Measurements from ENCODE around the gene WLS.

The WLS gene

DNA sequence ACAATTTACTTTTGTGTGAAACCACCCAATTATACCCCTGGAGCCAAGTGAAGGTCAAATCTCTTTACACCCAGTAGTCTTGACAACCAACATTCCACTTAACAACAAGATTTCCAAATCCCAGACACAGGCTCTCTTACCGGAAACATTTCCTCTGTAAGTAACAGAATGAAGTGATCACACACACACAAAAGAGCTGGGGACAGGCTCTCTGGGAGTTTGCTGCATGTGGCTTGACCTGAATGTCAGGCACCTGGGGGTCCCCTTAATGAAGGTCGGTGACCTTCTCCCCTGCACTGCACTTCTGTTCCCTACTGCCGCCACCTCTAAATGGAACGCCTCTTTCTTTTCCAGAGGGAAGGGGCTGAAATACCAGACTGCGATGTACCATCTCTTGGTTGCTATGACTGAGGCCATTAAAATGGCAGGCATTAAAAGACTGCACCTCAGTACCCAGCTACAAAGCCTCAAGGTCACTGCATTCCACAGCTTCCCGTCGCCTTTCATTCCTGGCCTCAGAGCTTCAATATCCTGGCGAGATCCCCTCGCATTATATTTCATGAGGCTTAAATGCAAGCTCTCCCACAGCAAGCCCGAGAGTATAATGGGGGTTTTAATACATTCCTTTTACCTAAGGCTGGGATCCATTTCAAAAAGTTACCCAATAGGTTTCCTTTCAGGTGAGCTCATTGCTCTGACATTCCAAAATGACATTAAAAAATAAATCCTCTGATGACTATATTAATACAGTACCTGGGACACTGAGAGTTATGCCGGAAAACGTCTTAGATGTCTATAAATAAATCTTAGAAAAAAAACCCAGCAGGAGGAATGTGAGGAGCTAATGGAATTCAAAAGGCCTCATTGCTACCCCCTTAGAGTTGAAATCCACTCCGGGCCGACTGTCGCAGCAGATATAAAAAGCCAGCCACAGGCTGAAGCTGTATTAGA lies 91.0 kb downstream of the WLS start:
- DNase-seq (ENCODE audit: low read depth in 2 of 2, low spot score in 1 of 2) = no peak

DNA sequence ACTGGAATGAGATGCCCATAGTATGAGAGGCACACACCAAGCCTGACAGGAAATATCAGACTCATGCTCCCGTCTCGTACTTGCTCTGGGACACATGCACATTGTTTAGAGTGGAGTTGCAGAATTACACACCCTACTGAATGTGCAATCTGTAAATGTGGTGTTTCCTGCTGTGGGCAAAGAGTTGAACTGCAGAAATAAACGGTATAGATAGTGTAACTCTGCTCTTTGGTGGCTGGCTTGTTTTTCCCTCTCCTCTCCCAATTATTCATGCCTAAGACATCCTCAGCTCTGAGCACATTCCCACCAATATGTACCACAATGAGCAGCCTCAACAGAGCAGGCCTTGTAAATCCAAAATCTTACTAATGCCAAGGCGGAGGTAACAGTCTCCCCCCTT lies 91.8 kb downstream of the WLS start:
- DNase-seq (ENCODE audit: low read depth in 2 of 2, low spot score in 1 of 2) = no peak

DNA sequence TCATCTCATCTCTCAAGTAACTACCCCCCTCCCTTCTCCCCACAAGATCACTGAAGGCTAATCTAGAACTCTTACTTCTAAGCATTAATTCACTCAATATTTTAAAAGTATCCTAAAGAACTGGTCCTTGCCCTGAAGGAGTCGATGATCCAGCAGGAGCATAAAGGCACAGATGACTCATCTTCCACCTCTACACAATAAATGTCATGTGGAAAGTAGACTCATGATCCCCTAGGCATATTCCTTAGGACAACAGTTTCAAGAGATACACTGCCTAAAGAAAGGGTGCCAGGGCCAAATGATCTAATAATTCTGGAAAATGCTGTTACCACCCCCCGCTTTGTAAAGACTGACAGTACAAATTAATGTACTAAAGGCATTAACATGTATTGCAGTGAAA lies 96.1 kb downstream of the WLS start:
- DNase-seq (ENCODE audit: low read depth in 2 of 2, low spot score in 1 of 2) = no peak

DNA sequence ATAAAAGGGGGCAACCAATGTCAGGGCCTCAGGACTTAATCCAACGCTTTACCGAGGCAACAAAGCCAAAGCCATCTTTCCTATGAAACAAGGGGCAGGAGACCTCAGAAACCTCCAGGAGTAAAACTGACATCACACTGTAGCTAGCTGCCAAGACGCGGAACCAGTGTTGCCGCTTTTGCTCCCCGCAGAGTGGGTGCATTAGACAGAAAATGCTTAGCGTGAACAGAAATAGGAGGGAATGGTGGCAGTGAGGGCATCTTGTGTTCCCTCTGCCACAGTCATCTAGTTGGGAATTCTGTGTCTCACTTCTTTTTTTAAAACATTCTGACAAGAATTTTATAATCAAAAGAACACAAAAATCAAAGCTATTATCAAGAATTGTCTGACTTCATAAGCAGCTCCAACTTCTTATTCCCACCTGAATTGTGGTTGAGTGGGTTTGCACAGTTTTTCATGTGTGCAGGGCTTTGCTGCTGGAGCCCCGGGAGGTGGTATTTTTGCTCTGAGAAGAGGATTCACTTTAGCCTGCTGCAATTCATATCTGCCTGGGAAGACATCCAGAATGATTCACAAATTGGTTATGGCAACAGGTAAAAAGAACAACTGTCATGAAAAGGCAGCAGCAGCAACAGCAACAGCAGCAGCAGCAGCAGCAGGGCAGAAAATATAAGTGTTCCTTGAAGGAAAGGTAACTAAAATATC lies 99.7 kb downstream of the WLS start:
- no peak for DNase-seq (ENCODE audit: low read depth in 2 of 2, low spot score in 1 of 2)

GRCh38 chr1:68131261-68131660 lies 101.1 kb downstream of the WLS start:
- DNase-seq (ENCODE audit: low read depth in 2 of 2, low spot score in 1 of 2) = no peak

GRCh38 chr1:68129536-68130250 lies 102.6 kb downstream of the WLS start:
- DNase-seq (ENCODE audit: low read depth in 2 of 2, low spot score in 1 of 2) = no peak

GRCh38 chr1:68128820-68129219 lies 103.5 kb downstream of the WLS start:
- no peak for DNase-seq (ENCODE audit: low read depth in 2 of 2, low spot score in 1 of 2)

DNA sequence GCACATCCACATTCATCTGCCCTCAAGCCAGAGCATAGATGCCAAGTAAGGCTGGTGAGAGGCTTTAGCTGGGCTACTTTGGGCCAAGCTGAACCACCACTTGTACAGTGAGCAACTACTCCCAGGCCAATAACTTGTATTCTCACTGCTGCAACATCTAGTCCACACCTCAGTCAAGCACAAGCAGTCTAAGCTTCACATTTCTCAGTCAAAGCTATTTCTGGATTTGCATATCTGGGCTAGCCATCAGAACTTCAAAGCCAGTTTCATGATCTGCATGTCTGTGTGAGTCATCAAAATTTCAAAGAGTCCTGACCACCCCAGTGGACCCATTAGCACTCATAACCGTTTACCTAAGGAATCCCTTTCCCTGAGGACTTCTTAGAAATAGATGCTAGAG lies 104.2 kb downstream of the WLS start:
- no peak for DNase-seq (ENCODE audit: low read depth in 2 of 2, low spot score in 1 of 2)

DNA sequence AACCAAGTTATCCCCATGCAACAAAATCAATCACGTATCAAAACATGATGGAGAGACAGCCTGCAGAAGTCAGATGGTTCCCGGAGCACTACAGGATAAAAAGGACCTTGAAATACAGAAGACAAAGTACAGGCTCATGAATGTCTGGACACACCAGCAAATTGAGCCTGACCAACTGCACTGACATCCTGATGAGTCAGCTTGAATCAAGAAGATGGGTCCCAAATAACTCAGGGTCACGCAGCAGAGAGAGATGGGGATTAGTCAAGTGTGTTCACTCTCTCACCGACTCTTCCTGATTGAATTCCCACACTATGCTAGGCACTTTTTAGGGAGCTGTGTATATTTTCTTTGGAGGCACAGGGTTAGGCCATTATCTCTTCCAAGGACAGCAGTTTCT lies 110.8 kb downstream of the WLS start:
- DNase-seq (ENCODE audit: low read depth in 2 of 2, low spot score in 1 of 2) = no peak

DNA sequence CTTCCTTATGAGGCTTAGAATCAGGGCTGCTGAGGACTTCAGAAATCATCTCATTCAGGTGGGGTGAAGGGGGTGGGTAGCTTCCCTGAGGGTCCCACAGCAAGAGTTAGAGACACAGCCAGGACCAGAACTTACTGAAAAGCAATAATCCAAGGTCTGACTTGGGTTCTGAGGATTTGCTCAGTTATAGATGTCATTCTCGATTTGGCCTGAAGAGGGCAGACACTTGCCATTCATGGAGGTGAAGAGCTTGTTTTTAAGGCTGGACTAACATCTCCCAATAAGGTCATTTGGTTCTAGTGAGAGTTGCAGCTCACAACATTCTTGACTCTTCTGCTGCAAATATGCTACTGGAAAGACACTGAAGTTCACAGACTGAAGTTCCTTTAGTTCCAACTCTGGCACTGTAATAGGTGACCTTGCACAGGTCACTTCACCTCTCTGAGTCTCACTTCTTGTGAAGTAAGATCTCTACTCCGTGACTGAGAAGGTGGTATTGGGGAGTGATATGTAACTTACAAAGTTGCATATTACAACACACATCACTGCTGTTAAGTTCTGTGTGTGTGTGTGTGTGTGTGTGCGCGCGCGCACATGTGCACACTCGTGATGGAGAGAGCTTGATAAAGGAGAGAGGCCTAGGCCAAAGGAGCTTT lies 112.1 kb downstream of the WLS start:
- no peak for DNase-seq (ENCODE audit: low read depth in 2 of 2, low spot score in 1 of 2)

DNA sequence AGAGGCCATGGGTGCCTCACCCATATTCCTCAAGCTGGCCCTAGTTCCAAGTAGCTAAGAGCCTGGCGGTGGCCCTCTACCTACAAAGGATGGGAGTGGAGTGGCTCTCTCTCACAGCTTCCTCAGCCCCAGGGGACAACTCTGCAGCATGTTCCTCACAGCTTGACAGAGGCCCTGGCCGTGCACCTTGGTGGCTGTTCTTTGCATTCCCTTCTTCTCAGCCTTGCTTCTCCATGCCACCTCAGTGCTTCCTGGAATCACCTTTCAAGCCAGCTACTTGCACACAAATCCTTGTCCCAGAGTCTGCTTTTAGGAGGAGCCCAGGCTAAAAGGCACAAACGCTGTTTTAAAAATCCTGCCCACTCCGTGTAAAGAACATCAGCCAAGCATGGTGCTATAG lies 112.9 kb downstream of the WLS start:
- no peak for DNase-seq (ENCODE audit: low read depth in 2 of 2, low spot score in 1 of 2)

GRCh38 chr1:68117416-68117815 lies 114.9 kb downstream of the WLS start:
- DNase-seq (ENCODE audit: low read depth in 2 of 2, low spot score in 1 of 2) = no peak

GRCh38 chr1:68116643-68117235 lies 115.6 kb downstream of the WLS start:
- DNase-seq (ENCODE audit: low read depth in 2 of 2, low spot score in 1 of 2) = peak in 1 of 2 donors; percentile 6

DNA sequence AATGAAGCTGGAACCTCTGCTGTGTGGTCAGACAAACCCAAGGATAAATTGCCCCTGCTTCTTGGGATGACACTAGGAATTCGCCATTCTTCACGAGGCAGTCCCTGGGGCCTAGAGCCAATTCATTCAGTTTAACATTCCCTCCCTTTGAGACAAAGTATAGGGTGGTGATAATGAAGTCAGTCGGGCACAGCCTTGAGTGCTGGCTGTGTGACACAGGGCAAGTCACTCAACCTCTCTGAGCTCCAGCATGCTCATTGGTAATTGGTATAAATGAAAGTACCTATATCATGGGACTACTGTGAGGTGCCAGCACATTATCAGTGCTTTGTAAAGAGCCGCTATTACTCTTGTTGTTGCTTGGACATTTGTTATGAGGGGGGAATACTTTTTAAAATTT lies 117.0 kb downstream of the WLS start:
- no peak for DNase-seq (ENCODE audit: low read depth in 2 of 2, low spot score in 1 of 2)

GRCh38 chr1:68113966-68114365 lies 118.4 kb downstream of the WLS start:
- no peak for DNase-seq (ENCODE audit: low read depth in 2 of 2, low spot score in 1 of 2)

GRCh38 chr1:68112835-68113243 lies 119.5 kb downstream of the WLS start:
- DNase-seq (ENCODE audit: low read depth in 2 of 2, low spot score in 1 of 2) = no peak

- DNase-seq (ENCODE audit: low read depth in 2 of 2, low spot score in 1 of 2) = no peak
Observed at GRCh38 chr1:68111519-68112436, 120.5 kb downstream of the WLS start.

GRCh38 chr1:68107771-68108170 lies 124.6 kb downstream of the WLS start:
- DNase-seq (ENCODE audit: low read depth in 2 of 2, low spot score in 1 of 2) = no peak

GRCh38 chr1:68103884-68104554 lies 128.3 kb downstream of the WLS start:
- no peak for DNase-seq (ENCODE audit: low read depth in 2 of 2, low spot score in 1 of 2)

All from stimulated activated CD8-positive, alpha-beta memory T cell treated with anti-CD3 and anti-CD28 coated beads, Interleukin-4, amount 100 ng/mL, for 4 hours (primary cell).